Measurements from ENCODE around the gene SRCIN1.

GRCh38 chr17:38557396-38557795 is 48.4 kb downstream of the SRCIN1 start:
- TF ChIP-seq GATA3 (IDR thresholded peaks at IDR 0.05; ENCODE audit: low read depth, low read length) = no peak
- peak; percentile 37; the same call in 1 of the 2 replicates for TF ChIP-seq GATA2 (IDR thresholded peaks at IDR 0.05; ENCODE audit: low read depth, low read length)

Data from SH-SY5Y (cell line).